GM23338 (cell line): Measurements from ENCODE around the gene MARCHF7. TPM values are rescaled to one million over a fixed set of nuclear protein-coding genes. Genes with fewer than 3 reads are reported as not detected.
A peak's percentile ranks its signal among the peaks of the same experiment; 100 is the strongest.

Experiments
- ATAC-seq: fragments of 200-7000 bp; cut with Tn5 transposase; 3 replicates; pipeline ENCODE4 v1.9.1; 2020
- DNase-seq: peaks from one replicate; pipeline ENCODE4 v3.0.0-alpha.2; 2015; ENCODE audit warnings: low spot score
- H2AFZ ChIP-seq: fragments of 200-600 bp; sonication (generic); 2 replicates; pipeline ENCODE4 v1.8.0; 2016; ENCODE audit warnings: antibody characterized with exemption, mild to moderate bottlenecking, moderate library complexity
- H3F3A ChIP-seq: fragments of 200-600 bp; sonication (generic); replicated peaks from 2 replicates; pipeline ENCODE4 v1.8.0; 2017; ENCODE audit warnings: antibody characterized with exemption, mixed run types, low read depth
- H3K27ac ChIP-seq: fragments of 200-600 bp; sonication (generic); 2 replicates; pipeline ENCODE4 v1.6.1; 2016; ENCODE audit warnings: low read depth
- H3K27me3 ChIP-seq: fragments of 200-600 bp; sonication (generic); 2 replicates; pipeline ENCODE4 v1.8.0; 2016; ENCODE audit warnings: mild to moderate bottlenecking, mixed run types, moderate library complexity; ENCODE audit not compliant: insufficient read depth
- H3K36me3 ChIP-seq: fragments of 200-600 bp; sonication (generic); 2 replicates; pipeline ENCODE4 v1.8.0; 2016; ENCODE audit warnings: mild to moderate bottlenecking; ENCODE audit not compliant: insufficient read depth
- H3K4me1 ChIP-seq: fragments of 200-600 bp; sonication (generic); 2 replicates; pipeline ENCODE4 v1.8.0; 2016; ENCODE audit warnings: mild to moderate bottlenecking, moderate library complexity; ENCODE audit not compliant: insufficient read depth
- H3K4me2 ChIP-seq: fragments of 200-600 bp; sonication (generic); 2 replicates; pipeline ENCODE4 v1.7.1; 2017; ENCODE audit warnings: mixed run types
- H3K4me3 ChIP-seq: fragments of 200-600 bp; sonication (generic); 2 replicates; pipeline ENCODE4 v1.6.1; 2016; ENCODE audit warnings: mixed run types
- H3K79me2 ChIP-seq: fragments of 200-600 bp; sonication (generic); replicated peaks from 2 replicates; pipeline ENCODE4 v1.8.0; 2017; ENCODE audit warnings: mild to moderate bottlenecking; ENCODE audit not compliant: insufficient read depth
- H3K9me2 ChIP-seq: fragments of 200-600 bp; sonication (generic); 2 replicates; pipeline ENCODE4 v1.8.0; 2017; ENCODE audit not compliant: insufficient read depth
- H4K20me1 ChIP-seq: fragments of 200-600 bp; sonication (generic); replicated peaks from 2 replicates; pipeline ENCODE4 v1.8.0; 2017; ENCODE audit warnings: mild to moderate bottlenecking; ENCODE audit not compliant: insufficient read depth
- H3K27ac Mint-ChIP-seq: 2 replicates; pipeline ENCODE4 v1.8.0; 2020; ENCODE audit warnings: inconsistent platforms, mild to moderate bottlenecking, moderate library complexity, mixed read lengths
- H3K27me3 Mint-ChIP-seq: 3 replicates; pipeline ENCODE4 v1.8.0; 2022; ENCODE audit warnings: low read depth, mild to moderate bottlenecking, moderate library complexity, mixed read lengths, inconsistent platforms; ENCODE audit not compliant: insufficient read depth, poor library complexity
- H3K36me3 Mint-ChIP-seq: 3 replicates; pipeline ENCODE4 v1.8.0; 2021; ENCODE audit warnings: low read depth, mild to moderate bottlenecking, inconsistent platforms, moderate library complexity, mixed read lengths
- H3K4me1 Mint-ChIP-seq: 3 replicates; pipeline ENCODE4 v1.8.0; 2020; ENCODE audit warnings: mild to moderate bottlenecking, inconsistent platforms, mixed read lengths
- H3K4me3 Mint-ChIP-seq: 3 replicates; pipeline ENCODE4 v1.8.0; 2021; ENCODE audit warnings: moderate library complexity, mild to moderate bottlenecking, inconsistent platforms, mixed read lengths
- H3K9me3 Mint-ChIP-seq: 3 replicates; pipeline ENCODE4 v1.8.0; 2020; ENCODE audit warnings: moderate library complexity, mild to moderate bottlenecking, inconsistent platforms, mixed read lengths
- CREB1 ChIP-seq: fragments of 250-450 bp; sonication (Bioruptor Pico); IDR thresholded peaks from 2 replicates; pipeline ENCODE4 v1.5.0; 2020; ENCODE audit warnings: low read depth, mild to moderate bottlenecking, moderate library complexity
- EZH2 ChIP-seq: fragments of 200-600 bp; sonication (generic); IDR thresholded peaks from one replicate; pipeline ENCODE4 v1.8.0; 2017; ENCODE audit warnings: antibody characterized with exemption, mild to moderate bottlenecking, low read depth; ENCODE audit not compliant: unreplicated experiment
- EZH2phosphoT487 ChIP-seq: fragments of 200-600 bp; sonication (generic); IDR thresholded peaks from one replicate; pipeline ENCODE4 v1.8.1; 2018; ENCODE audit warnings: antibody characterized with exemption; ENCODE audit not compliant: unreplicated experiment
- JUNB ChIP-seq: IDR thresholded peaks from one replicate; pipeline ENCODE4 v1.6.1; 2016; ENCODE audit warnings: antibody characterized with exemption; ENCODE audit not compliant: unreplicated experiment
- NANOG ChIP-seq: IDR thresholded peaks from 2 replicates; pipeline ENCODE4 v1.6.1; 2016; ENCODE audit warnings: antibody characterized with exemption, borderline replicate concordance
- POLR2AphosphoS5 ChIP-seq: IDR thresholded peaks from 2 replicates; pipeline ENCODE4 v1.6.1; 2016; ENCODE audit warnings: antibody characterized with exemption, low read depth
- STAT1 ChIP-seq: IDR thresholded peaks from one replicate; pipeline ENCODE4 v1.6.1; 2016; ENCODE audit warnings: antibody characterized with exemption; ENCODE audit not compliant: unreplicated experiment
- ZNF114 ChIP-seq: fragments of 250-450 bp; sonication (Bioruptor Pico); IDR thresholded peaks from 2 replicates; pipeline ENCODE4 v1.5.0; 2020; ENCODE audit warnings: mild to moderate bottlenecking, moderate library complexity
- ZNF331 ChIP-seq: fragments of 250-450 bp; sonication (Bioruptor Pico); IDR thresholded peaks from 2 replicates; pipeline ENCODE4 v1.5.0; 2020; ENCODE audit warnings: low read depth, mild to moderate bottlenecking, moderate library complexity
- polyA plus RNA-seq: library from polyadenylated mRNA; unstranded; fragments of >200 nt; fragmentation: Nextera tagmentation; extraction: Ambion mirVana; gene quantifications from 2 replicates; pipeline ENCODE4 v1.2.1, GENCODE V29; 2016
- total RNA-seq: library from RNA; depleted of rRNA; stranded (reverse); fragments of >200 nt; shearing (Covaris generic); gene quantifications from 2 replicates; pipeline ENCODE4 v1.2.3, GENCODE V29; 2014
- TF ChIP-seq, protein P1 (sequence below), 2 experiments: fragments of 200-600 bp in 1 of 2; sonication (generic) in 1 of 2; conservative IDR thresholded peaks; 2 replicates each; pipeline versions ENCODE4 v1.5.1 to v1.6.1; 2016 to 2017; ENCODE audit warnings: antibody characterized with exemption in 2 of 2, low read depth in 2 of 2, mild to moderate bottlenecking in 2 of 2, moderate library complexity in 1 of 2
- TF ChIP-seq, protein P2 (sequence below): fragments of 250-450 bp; sonication (Bioruptor Pico); IDR thresholded peaks from 2 replicates; pipeline ENCODE4 v1.5.0; 2020; ENCODE audit warnings: mild to moderate bottlenecking, moderate library complexity
- TF ChIP-seq, protein P3 (sequence below): IDR thresholded peaks from one replicate; pipeline ENCODE4 v1.6.1; 2018; ENCODE audit warnings: antibody characterized with exemption; ENCODE audit not compliant: unreplicated experiment
- TF ChIP-seq, protein P4 (sequence below): IDR thresholded peaks from 2 replicates; pipeline ENCODE4 v1.6.1; 2016; ENCODE audit warnings: antibody characterized with exemption

MARCHF7 gene
- total and polyA plus RNA-seq, 2 experiments from 2014 or later = 101 to 142 TPM

DNA sequence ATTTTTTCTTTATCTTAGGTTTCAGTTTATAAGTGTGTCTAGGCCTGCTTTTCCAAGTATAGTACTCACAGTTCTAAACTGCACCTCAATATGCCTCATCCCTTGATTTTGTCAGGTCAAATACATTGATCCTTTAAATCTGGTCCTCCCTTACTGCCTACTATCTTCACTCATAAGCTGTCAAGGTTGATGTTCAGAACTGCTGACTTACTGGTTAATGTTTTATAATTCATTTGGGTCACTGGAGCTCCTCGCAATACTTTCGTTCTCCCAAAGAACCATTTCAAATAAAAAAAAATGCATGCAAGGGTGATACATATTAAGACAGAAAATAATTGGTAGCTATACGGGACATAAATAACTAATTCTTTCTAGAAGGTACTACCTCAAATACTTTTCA, 41.3 kb upstream of the MARCHF7 start:
- H3K27ac ChIP-seq = no peak overlapping the region
- H3K27ac Mint-ChIP-seq = peak overlapping the region; percentile 31; the same call in 1 of the 2 replicates
- peaks cover 5% of the 10 kb centered on the region for H3K27me3 Mint-ChIP-seq
- no peak for ATAC-seq
- H3K4me1 Mint-ChIP-seq = no peaks in the 10 kb centered on the region
- H3F3A ChIP-seq = no peaks in the 10 kb centered on the region
- no peak overlapping the region for H3K4me3 ChIP-seq
- H3K4me2 ChIP-seq = no peak overlapping the region
- no peaks in the 10 kb centered on the region for H3K36me3 ChIP-seq
- TF ChIP-seq JUNB (no peak), EZH2phosphoT487 (no peak), ZNF114 (CRISPR knock-in tag) (no peak), POLR2AphosphoS5 (no peak), EZH2 (no peak), NANOG (no peak), CREB1 (no peak), ZNF331 (CRISPR knock-in tag) (no peak), STAT1 (no peak)
- TF ChIP-seq, protein P1, sequence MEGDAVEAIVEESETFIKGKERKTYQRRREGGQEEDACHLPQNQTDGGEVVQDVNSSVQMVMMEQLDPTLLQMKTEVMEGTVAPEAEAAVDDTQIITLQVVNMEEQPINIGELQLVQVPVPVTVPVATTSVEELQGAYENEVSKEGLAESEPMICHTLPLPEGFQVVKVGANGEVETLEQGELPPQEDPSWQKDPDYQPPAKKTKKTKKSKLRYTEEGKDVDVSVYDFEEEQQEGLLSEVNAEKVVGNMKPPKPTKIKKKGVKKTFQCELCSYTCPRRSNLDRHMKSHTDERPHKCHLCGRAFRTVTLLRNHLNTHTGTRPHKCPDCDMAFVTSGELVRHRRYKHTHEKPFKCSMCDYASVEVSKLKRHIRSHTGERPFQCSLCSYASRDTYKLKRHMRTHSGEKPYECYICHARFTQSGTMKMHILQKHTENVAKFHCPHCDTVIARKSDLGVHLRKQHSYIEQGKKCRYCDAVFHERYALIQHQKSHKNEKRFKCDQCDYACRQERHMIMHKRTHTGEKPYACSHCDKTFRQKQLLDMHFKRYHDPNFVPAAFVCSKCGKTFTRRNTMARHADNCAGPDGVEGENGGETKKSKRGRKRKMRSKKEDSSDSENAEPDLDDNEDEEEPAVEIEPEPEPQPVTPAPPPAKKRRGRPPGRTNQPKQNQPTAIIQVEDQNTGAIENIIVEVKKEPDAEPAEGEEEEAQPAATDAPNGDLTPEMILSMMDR (conservative IDR thresholded peaks at IDR 0.05; ENCODE audit: low read depth in 2 of 2) = no peak
- TF ChIP-seq, protein P2, sequence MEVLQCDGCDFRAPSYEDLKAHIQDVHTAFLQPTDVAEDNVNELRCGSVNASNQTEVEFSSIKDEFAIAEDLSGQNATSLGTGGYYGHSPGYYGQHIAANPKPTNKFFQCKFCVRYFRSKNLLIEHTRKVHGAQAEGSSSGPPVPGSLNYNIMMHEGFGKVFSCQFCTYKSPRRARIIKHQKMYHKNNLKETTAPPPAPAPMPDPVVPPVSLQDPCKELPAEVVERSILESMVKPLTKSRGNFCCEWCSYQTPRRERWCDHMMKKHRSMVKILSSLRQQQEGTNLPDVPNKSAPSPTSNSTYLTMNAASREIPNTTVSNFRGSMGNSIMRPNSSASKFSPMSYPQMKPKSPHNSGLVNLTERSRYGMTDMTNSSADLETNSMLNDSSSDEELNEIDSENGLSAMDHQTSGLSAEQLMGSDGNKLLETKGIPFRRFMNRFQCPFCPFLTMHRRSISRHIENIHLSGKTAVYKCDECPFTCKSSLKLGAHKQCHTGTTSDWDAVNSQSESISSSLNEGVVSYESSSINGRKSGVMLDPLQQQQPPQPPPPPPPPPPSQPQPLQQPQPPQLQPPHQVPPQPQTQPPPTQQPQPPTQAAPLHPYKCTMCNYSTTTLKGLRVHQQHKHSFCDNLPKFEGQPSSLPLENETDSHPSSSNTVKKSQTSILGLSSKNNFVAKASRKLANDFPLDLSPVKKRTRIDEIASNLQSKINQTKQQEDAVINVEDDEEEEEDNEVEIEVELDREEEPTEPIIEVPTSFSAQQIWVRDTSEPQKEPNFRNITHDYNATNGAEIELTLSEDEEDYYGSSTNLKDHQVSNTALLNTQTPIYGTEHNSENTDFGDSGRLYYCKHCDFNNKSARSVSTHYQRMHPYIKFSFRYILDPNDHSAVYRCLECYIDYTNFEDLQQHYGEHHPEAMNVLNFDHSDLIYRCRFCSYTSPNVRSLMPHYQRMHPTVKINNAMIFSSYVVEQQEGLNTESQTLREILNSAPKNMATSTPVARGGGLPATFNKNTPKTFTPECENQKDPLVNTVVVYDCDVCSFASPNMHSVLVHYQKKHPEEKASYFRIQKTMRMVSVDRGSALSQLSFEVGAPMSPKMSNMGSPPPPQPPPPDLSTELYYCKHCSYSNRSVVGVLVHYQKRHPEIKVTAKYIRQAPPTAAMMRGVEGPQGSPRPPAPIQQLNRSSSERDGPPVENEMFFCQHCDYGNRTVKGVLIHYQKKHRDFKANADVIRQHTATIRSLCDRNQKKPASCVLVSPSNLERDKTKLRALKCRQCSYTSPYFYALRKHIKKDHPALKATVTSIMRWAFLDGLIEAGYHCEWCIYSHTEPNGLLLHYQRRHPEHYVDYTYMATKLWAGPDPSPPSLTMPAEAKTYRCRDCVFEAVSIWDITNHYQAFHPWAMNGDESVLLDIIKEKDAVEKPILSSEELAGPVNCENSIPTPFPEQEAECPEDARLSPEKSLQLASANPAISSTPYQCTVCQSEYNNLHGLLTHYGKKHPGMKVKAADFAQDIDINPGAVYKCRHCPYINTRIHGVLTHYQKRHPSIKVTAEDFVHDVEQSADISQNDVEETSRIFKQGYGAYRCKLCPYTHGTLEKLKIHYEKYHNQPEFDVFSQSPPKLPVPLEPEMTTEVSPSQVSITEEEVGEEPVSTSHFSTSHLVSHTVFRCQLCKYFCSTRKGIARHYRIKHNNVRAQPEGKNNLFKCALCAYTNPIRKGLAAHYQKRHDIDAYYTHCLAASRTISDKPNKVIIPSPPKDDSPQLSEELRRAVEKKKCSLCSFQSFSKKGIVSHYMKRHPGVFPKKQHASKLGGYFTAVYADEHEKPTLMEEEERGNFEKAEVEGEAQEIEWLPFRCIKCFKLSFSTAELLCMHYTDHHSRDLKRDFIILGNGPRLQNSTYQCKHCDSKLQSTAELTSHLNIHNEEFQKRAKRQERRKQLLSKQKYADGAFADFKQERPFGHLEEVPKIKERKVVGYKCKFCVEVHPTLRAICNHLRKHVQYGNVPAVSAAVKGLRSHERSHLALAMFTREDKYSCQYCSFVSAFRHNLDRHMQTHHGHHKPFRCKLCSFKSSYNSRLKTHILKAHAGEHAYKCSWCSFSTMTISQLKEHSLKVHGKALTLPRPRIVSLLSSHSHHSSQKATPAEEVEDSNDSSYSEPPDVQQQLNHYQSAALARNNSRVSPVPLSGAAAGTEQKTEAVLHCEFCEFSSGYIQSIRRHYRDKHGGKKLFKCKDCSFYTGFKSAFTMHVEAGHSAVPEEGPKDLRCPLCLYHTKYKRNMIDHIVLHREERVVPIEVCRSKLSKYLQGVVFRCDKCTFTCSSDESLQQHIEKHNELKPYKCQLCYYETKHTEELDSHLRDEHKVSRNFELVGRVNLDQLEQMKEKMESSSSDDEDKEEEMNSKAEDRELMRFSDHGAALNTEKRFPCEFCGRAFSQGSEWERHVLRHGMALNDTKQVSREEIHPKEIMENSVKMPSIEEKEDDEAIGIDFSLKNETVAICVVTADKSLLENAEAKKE (CRISPR knock-in tag) = no peak
- TF ChIP-seq, protein P3, sequence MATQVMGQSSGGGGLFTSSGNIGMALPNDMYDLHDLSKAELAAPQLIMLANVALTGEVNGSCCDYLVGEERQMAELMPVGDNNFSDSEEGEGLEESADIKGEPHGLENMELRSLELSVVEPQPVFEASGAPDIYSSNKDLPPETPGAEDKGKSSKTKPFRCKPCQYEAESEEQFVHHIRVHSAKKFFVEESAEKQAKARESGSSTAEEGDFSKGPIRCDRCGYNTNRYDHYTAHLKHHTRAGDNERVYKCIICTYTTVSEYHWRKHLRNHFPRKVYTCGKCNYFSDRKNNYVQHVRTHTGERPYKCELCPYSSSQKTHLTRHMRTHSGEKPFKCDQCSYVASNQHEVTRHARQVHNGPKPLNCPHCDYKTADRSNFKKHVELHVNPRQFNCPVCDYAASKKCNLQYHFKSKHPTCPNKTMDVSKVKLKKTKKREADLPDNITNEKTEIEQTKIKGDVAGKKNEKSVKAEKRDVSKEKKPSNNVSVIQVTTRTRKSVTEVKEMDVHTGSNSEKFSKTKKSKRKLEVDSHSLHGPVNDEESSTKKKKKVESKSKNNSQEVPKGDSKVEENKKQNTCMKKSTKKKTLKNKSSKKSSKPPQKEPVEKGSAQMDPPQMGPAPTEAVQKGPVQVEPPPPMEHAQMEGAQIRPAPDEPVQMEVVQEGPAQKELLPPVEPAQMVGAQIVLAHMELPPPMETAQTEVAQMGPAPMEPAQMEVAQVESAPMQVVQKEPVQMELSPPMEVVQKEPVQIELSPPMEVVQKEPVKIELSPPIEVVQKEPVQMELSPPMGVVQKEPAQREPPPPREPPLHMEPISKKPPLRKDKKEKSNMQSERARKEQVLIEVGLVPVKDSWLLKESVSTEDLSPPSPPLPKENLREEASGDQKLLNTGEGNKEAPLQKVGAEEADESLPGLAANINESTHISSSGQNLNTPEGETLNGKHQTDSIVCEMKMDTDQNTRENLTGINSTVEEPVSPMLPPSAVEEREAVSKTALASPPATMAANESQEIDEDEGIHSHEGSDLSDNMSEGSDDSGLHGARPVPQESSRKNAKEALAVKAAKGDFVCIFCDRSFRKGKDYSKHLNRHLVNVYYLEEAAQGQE = no peak
- TF ChIP-seq, protein P4, sequence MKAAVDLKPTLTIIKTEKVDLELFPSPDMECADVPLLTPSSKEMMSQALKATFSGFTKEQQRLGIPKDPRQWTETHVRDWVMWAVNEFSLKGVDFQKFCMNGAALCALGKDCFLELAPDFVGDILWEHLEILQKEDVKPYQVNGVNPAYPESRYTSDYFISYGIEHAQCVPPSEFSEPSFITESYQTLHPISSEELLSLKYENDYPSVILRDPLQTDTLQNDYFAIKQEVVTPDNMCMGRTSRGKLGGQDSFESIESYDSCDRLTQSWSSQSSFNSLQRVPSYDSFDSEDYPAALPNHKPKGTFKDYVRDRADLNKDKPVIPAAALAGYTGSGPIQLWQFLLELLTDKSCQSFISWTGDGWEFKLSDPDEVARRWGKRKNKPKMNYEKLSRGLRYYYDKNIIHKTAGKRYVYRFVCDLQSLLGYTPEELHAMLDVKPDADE = no peak
- H3K27me3 ChIP-seq = no peaks in the 10 kb centered on the region
- no peaks in the 10 kb centered on the region for H3K36me3 Mint-ChIP-seq
- no peaks in the 10 kb centered on the region for H3K79me2 ChIP-seq
- H3K4me3 Mint-ChIP-seq = no peak overlapping the region
- H3K9me2 ChIP-seq = no peaks in the 10 kb centered on the region
- no peaks in the 10 kb centered on the region for H3K4me1 ChIP-seq
- no peaks in the 10 kb centered on the region for H4K20me1 ChIP-seq
- H2AFZ ChIP-seq = no peak overlapping the region
- no peak for DNase-seq
- no peaks in the 10 kb centered on the region for H3K9me3 Mint-ChIP-seq
